ENCODE measurements around the gene HOXB1. TPM values are rescaled to one million over a fixed set of nuclear protein-coding genes. Genes with fewer than 3 reads are reported as not detected.
"Not testable (repeated sequence)": the region's sequence is repeated elsewhere in the genome, so short reads cannot be mapped to it uniquely, and the experiment has no call there.

HOXB1 gene
- total RNA-seq, 1 donor from 2014 or later, result not detected

DNA sequence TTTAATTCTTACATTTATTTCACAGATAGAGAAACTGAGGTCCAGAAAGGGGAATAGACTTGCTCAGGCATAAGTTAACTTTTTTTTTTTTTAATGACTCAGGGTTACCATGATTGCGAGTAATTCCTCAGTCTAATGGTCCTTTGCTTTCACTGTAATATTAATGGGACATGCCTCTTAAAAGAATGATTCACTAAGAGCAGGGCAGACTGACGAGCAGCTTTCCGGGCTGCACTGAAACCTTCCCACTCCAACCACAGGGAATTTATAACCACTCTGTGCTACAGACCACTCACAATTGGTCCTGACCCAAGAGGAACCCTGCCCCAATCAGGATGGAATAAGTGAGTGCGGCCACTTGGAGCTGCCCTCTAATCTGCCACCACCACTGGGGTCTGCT, 8.4 kb upstream of the HOXB1 start:
- Mint-ChIP-seq H3K36me3 (ENCODE audit: low read depth) (peaks cover 5% of the 10 kb centered on the region), H3K4me1 (peaks cover 27% of the 10 kb centered on the region), H3K4me3 (no peak overlapping the region), H3K27me3 (peaks cover 27% of the 10 kb centered on the region), H3K27ac (no peak overlapping the region), H3K9me3 (no peaks in the 10 kb centered on the region)
- ATAC-seq (ENCODE audit: low read depth) (no peak), DNase-seq (no peak)
- CTCF ChIA-PET, result no interaction called here
- intact Hi-C loops (cut with micrococcal nuclease), result no loop called here
- TF ChIP-seq, protein P1, sequence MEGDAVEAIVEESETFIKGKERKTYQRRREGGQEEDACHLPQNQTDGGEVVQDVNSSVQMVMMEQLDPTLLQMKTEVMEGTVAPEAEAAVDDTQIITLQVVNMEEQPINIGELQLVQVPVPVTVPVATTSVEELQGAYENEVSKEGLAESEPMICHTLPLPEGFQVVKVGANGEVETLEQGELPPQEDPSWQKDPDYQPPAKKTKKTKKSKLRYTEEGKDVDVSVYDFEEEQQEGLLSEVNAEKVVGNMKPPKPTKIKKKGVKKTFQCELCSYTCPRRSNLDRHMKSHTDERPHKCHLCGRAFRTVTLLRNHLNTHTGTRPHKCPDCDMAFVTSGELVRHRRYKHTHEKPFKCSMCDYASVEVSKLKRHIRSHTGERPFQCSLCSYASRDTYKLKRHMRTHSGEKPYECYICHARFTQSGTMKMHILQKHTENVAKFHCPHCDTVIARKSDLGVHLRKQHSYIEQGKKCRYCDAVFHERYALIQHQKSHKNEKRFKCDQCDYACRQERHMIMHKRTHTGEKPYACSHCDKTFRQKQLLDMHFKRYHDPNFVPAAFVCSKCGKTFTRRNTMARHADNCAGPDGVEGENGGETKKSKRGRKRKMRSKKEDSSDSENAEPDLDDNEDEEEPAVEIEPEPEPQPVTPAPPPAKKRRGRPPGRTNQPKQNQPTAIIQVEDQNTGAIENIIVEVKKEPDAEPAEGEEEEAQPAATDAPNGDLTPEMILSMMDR (IDR thresholded peaks at IDR 0.05), result no peak
- POLR2A ChIA-PET, result no interaction called here

DNA sequence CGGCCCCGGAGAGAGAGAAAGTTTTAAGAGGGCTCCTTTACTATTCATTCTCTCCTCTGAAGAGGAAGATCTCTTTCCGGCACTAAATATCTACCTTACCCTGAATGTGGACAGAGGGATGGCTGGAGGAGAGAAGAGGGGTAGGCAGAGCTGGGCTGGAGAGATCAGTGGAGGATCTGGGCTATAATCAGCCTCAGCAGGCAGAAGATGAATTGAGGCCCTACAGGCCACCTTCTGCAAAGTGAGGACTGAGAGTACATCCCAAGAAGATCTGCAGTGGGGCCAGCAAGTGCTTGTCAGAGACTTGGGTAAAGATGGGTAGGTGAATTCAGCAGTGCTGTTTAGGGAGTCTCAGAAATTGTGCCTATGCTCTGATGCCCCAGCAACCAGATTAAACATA, 6.5 kb upstream of the HOXB1 start:
- TF ChIP-seq, protein P1 (IDR thresholded peaks at IDR 0.05), result no peak
- DNase-seq, result no peak
- no peak overlapping the region for H3K27ac Mint-ChIP-seq
- POLR2A ChIA-PET, result no interaction called here
- no peak overlapping the region for H3K4me3 Mint-ChIP-seq
- peaks cover 20% of the 10 kb centered on the region for H3K27me3 Mint-ChIP-seq
- H3K9me3 Mint-ChIP-seq, result no peaks in the 10 kb centered on the region
- H3K36me3 Mint-ChIP-seq (ENCODE audit: low read depth), result peaks cover 5% of the 10 kb centered on the region
- peaks cover 14% of the 10 kb centered on the region for H3K4me1 Mint-ChIP-seq
- CTCF ChIA-PET, result no interaction called here
- intact Hi-C loops (cut with micrococcal nuclease), result no loop called here
- no peak for ATAC-seq (ENCODE audit: low read depth)

DNA sequence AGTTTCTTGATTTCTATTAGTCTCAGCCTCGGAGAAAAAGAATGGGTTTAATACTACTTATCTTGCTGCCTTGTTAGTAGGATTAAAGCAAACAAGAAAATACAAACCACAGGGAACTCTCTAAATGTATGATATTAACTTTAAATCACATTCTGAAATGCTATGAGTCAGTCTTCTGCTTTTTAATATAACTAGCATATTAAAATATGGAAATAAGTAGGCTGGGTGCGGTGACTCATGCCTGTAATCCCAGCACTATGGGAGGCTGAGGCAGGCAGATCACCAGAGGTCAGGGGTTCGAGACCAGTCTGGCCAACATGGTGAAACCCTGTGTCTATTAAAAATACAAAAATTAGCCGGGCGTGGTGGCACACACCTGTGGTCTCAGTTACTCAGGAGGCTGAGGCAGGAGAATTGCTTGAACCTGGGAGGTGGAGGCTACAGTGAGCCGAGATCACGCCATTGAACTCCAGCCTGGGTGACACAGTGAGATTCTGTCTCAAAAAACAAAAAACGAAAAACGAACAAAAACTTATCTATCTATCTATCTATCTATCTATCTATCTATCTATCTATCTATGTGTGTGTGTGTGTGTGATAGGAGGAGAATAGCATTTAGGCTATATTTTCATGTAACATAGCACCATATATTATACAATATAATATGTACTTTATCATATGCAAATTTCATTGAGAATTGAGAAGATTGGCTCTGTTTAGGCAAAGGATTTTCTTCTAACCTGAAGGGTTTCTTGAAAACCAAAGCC, 5.2 kb upstream of the HOXB1 start:
- POLR2A ChIA-PET; H3K4me1 Mint-ChIP-seq; intact Hi-C loops (cut with micrococcal nuclease); H3K36me3 Mint-ChIP-seq (ENCODE audit: low read depth); ATAC-seq (ENCODE audit: low read depth); H3K9me3 Mint-ChIP-seq; H3K4me3 Mint-ChIP-seq; H3K27ac Mint-ChIP-seq; DNase-seq; CTCF ChIA-PET: not testable (repeated sequence)
- peaks cover 15% of the 10 kb centered on the region for H3K27me3 Mint-ChIP-seq

DNA sequence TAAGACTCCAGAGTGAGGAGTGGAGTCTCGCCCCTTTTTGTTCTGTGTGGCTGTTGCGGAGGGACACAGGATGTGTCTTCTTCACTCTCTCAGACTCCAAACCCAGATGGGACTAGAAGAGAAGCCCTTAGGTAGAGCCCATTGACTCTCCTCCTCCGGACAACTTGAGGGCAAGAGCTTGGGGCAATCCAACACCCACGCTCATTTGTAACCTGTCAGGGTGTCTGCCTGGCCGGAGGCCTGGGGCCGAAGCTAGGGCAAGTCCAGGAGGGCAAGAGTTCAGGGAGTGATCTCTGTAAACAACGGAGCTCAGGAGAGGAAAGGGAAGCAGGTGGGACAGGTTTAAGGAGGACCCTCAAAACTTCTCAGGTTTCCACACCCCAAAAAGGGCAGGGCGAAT, 1.4 kb upstream of the HOXB1 start:
- intact Hi-C loops (cut with micrococcal nuclease), result no loop called here
- ATAC-seq (ENCODE audit: low read depth), result no peak
- no peaks in the 10 kb centered on the region for H3K9me3 Mint-ChIP-seq
- H3K36me3 Mint-ChIP-seq (ENCODE audit: low read depth), result no peaks in the 10 kb centered on the region
- TF ChIP-seq, protein P1 (IDR thresholded peaks at IDR 0.05), result no peak
- no peaks in the 10 kb centered on the region for H3K4me1 Mint-ChIP-seq
- POLR2A ChIA-PET, result no interaction called here
- H3K4me3 Mint-ChIP-seq, result no peak overlapping the region
- no peak overlapping the region for H3K27ac Mint-ChIP-seq
- no peak for DNase-seq
- CTCF ChIA-PET, result no interaction called here
- peaks cover 23% of the 10 kb centered on the region for H3K27me3 Mint-ChIP-seq

DNA sequence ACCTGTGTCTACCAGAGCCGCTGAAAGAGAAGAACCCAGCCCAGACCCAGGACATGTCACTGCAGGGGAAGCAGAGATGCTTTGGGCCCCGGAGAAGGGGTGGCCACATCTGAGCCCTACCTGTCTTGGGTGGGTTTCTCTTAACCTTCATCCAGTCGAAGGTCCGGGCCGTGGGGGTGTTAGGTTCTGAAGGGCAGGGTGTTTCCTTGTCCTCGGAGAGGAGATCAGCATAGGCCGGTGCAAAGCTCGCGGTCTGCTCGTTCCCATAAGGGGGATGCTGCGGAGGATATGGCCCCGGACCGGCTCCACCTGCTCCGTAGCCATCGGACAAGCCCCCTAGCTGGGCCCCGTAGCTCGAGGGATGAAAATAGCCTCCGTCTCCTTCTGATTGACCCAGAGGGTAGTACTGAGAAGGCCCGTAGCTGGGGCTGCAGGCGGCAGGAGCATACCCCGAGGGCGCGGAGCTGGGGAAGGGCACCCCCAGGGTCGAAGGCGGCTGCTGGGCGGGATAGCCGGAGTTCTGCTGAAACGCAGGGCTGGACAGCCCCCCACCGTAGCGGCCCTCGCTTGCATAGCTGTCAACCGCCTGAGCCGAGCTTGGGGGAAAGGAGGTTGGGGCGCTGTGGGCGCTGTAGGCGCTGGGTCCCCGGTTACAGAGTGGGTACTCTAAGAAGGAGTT, 464 bp downstream of the HOXB1 start:
- no peaks in the 10 kb centered on the region for H3K36me3 Mint-ChIP-seq (ENCODE audit: low read depth)
- DNase-seq (no peak), ATAC-seq (ENCODE audit: low read depth) (no peak)
- intact Hi-C loops (cut with micrococcal nuclease), result no loop called here
- H3K27me3 Mint-ChIP-seq, result peaks cover 32% of the 10 kb centered on the region
- TF ChIP-seq, protein P1 (IDR thresholded peaks at IDR 0.05), result no peak
- ChIA-PET CTCF (interaction anchor here (0.6 kb wide), 1 partner anchor 401 kb away, joined by 3 read pairs; no protein-coding TSS in a partner anchor), POLR2A (no interaction called here)
- no peaks in the 10 kb centered on the region for H3K4me1 Mint-ChIP-seq
- no peaks in the 10 kb centered on the region for H3K9me3 Mint-ChIP-seq
- H3K4me3 Mint-ChIP-seq, result no peak overlapping the region
- H3K27ac Mint-ChIP-seq, result no peak overlapping the region

Data from activated B cell treated with CpG ODN at 0.5 μM for 24 hours (primary cell).